IPS DF 6.9 (cell line): ENCODE data around the gene RIPOR2.

Source experiments
- DNase-seq: peaks from one replicate; pipeline ENCODE4 v3.0.0-alpha.2; 2013; ENCODE audit warnings: low read depth, low spot score
- H3K27ac ChIP-seq: one replicate; pipeline ENCODE4 v1.5.1; 2013; ENCODE audit warnings: low read length, control low read depth
- H3K27me3 ChIP-seq: 2 replicates; pipeline ENCODE4 v1.6.1; 2013; ENCODE audit warnings: mild to moderate bottlenecking, low read length; ENCODE audit not compliant: control insufficient read depth, insufficient read depth
- H3K36me3 ChIP-seq: 2 replicates; pipeline ENCODE4 v1.6.1; 2013; ENCODE audit warnings: low read length; ENCODE audit not compliant: control insufficient read depth, insufficient read depth
- H3K4me1 ChIP-seq: 2 replicates; pipeline ENCODE4 v1.6.1; 2013; ENCODE audit warnings: low read length; ENCODE audit not compliant: control insufficient read depth, insufficient read depth
- H3K4me3 ChIP-seq: 2 replicates; pipeline ENCODE4 v1.5.1; 2013; ENCODE audit warnings: mild to moderate bottlenecking, low read length
- H3K9me3 ChIP-seq: 2 replicates; pipeline ENCODE4 v1.6.1; 2013; ENCODE audit warnings: low read length, inconsistent platforms; ENCODE audit not compliant: control insufficient read depth, insufficient read depth
- WGBS: extraction: QIAGEN DNeasy Blood & Tissue Kit; methylation state at CpG from one replicate; pipeline ENCODE4 v1.1.7; 2013; ENCODE audit warnings: mixed read lengths, missing lambda C conversion rate; ENCODE audit not compliant: insufficient read length, insufficient coverage; 5-methylcytosine and 5-hydroxymethylcytosine counted together

RIPOR2 gene

DNA sequence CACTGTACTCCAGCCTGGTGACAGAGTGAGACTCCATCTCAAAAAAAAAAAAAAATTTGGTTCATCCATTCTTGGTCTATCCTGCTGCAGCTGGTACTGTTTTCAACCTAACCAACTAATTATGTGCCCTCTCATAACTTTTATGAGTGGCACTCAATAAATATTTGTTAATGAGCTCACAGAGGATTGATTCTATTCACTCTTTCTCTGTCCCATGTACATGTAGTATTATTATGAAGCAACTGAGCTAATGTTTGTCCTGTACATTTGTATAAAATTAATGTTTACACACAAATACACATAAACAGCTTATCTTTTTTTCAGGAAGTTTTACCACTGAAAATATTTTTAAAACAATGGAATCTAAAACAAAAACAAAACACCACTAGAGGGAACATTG is 10.1 kb downstream of the RIPOR2 start:
- H3K27ac ChIP-seq, result no peak overlapping the region
- H3K4me1 ChIP-seq, result peaks cover 5% of the 10 kb centered on the region; the same call in 1 of the 2 replicates
- no peaks in the 10 kb centered on the region for H3K36me3 ChIP-seq
- no peak for DNase-seq
- no peak overlapping the region for H3K4me3 ChIP-seq
- no peaks in the 10 kb centered on the region for H3K9me3 ChIP-seq
- no peaks in the 10 kb centered on the region for H3K27me3 ChIP-seq

DNA sequence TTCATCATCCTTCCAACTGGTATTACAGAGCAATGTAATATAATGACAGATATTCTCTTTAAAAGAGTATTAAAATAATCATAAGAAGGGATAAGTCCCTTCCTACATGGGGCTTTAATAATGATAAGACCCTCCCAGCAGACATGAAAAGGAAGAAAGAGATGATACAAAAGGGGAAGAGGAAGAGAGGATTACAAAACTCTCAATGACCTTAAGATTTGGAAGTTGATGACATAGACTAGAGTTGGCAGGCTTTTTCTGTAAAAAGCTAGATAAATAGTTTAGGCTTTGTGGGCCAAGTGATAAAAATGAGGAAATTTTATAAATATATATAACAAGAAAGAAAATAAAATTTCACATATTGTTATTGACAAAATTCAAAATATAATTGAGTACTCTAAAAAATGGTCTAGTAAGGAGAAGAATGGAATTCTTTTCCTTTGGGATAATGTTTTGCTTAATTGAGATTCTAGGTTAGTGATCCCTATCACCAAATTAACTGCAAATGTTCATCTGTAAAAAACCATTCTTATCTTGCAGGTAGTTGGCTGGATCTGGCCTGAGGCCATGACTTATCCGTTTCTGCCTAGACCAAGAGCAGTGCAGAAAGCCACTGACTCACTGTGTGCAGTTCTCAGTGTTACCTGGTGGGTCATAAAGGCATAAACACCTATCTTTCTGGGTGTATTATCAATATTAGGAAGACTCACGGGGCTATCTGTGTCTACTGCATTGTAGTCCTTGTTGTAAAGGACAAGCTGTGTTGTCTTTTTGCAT is 11.0 kb downstream of the RIPOR2 start:
- H3K4me1 ChIP-seq, result peaks cover 4% of the 10 kb centered on the region; the same call in 1 of the 2 replicates
- H3K27ac ChIP-seq, result no peak overlapping the region
- no peaks in the 10 kb centered on the region for H3K27me3 ChIP-seq
- DNase-seq, result no peak
- no peaks in the 10 kb centered on the region for H3K36me3 ChIP-seq
- WGBS, result no CpG with 5 or more reads among the region's 2 CpGs
- H3K4me3 ChIP-seq, result no peak overlapping the region
- no peaks in the 10 kb centered on the region for H3K9me3 ChIP-seq

DNA sequence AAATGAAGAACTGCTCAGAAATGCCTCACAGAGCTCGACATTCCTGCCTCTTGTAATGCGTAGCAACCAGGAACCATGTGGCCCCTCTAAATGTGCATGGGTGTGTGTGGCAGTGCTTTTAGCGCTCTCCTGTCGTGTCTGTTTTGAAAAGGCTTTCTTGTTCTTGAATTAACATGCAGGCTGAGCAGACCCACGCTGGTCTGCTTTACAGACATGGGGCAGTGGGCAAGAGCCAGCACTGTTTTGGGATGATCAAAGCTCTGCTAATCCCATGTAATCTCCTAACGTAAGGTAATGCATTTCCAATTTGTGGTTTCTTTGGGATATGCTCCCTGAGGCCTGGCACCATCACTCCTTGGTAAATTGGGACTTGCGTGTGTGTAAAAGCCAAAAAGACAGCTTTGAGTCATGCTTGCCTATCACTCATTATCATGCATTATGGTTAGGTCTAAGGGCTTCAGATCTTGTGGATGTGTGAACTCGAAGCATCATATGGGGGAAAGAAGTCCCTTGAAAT is 11.8 kb downstream of the RIPOR2 start:
- no peak overlapping the region for H3K27ac ChIP-seq
- WGBS, result no CpG with 5 or more reads among the region's 8 CpGs
- no peaks in the 10 kb centered on the region for H3K27me3 ChIP-seq
- H3K4me1 ChIP-seq, result peaks cover 8% of the 10 kb centered on the region; the same call in 1 of the 2 replicates
- H3K9me3 ChIP-seq, result no peaks in the 10 kb centered on the region
- H3K36me3 ChIP-seq, result no peaks in the 10 kb centered on the region
- no peak overlapping the region for H3K4me3 ChIP-seq
- no peak for DNase-seq

DNA sequence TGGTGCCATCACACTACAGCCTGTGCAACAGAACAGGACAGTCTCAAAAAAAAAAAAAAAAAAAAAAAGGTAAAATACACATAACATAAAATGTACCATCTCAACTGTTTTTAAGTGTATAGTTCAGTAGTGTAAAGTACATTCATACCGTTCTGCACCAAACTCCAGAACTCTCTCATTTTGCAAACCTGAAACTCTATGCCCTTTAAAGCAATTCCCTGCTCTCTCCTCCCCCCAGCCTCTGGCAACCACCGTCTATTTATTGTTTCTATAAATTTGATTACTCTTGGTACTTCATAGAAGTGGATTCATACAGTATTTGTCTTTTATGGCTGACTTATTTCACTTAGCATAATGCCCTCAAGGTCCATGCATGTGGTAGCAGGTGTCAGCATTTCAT is 12.9 kb downstream of the RIPOR2 start:
- Histone ChIP-seq H3K27me3 (no peaks in the 10 kb centered on the region), H3K36me3 (no peaks in the 10 kb centered on the region), H3K9me3 (no peaks in the 10 kb centered on the region), H3K27ac (no peak overlapping the region), H3K4me1 (peaks cover 13% of the 10 kb centered on the region; the same call in 1 of the 2 replicates), H3K4me3 (no peak overlapping the region)
- no CpG with 5 or more reads among the region's 2 CpGs for WGBS
- no peak for DNase-seq

DNA sequence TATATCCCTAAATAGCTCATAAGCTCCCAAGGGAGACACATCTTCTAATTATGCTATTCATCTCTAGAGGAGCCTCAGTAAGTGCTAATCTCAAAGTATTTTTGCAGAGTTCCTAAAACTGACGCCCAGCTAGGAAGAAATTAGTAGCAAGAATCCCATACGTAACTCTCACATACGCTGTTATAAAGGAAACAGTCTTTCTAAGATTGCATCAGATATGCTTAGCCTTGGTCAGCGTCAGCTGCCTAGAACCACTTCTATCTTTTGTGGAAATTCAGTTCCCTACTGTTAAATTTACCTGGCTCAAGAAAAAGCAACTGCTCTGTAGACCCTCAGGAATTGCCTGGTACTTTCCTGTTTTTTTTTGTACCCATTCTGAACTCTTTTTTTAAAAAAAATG is 13.6 kb downstream of the RIPOR2 start:
- DNase-seq, result no peak
- Histone ChIP-seq H3K4me3 (no peak overlapping the region), H3K4me1 (peaks cover 14% of the 10 kb centered on the region; the same call in 1 of the 2 replicates), H3K27ac (no peak overlapping the region), H3K27me3 (no peaks in the 10 kb centered on the region), H3K9me3 (no peaks in the 10 kb centered on the region), H3K36me3 (no peaks in the 10 kb centered on the region)
- no CpG with 5 or more reads among the region's 4 CpGs for WGBS

DNA sequence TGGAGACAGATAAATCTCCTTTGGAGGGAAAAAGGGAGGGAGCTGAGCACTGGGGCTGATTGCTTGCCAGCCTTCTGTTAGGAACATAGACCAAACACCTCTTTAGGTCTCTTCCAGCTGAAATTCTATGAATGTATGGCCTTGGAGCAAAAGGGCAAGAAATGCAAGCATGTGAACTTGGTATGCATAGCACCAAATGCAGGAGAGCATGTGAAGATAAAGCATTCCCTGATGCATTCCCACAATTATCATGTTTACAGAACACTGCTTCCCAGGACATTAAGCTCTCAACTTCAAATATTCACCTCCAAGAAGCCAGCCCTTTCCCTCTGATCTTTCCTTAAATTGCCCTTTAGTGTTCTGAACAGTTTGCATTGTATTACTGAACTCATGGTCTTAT is 15.6 kb downstream of the RIPOR2 start:
- Histone ChIP-seq H3K4me3 (no peak overlapping the region), H3K4me1 (peaks cover 14% of the 10 kb centered on the region; the same call in 1 of the 2 replicates), H3K27ac (no peak overlapping the region), H3K36me3 (no peaks in the 10 kb centered on the region), H3K9me3 (no peaks in the 10 kb centered on the region), H3K27me3 (no peaks in the 10 kb centered on the region)
- DNase-seq, result no peak

DNA sequence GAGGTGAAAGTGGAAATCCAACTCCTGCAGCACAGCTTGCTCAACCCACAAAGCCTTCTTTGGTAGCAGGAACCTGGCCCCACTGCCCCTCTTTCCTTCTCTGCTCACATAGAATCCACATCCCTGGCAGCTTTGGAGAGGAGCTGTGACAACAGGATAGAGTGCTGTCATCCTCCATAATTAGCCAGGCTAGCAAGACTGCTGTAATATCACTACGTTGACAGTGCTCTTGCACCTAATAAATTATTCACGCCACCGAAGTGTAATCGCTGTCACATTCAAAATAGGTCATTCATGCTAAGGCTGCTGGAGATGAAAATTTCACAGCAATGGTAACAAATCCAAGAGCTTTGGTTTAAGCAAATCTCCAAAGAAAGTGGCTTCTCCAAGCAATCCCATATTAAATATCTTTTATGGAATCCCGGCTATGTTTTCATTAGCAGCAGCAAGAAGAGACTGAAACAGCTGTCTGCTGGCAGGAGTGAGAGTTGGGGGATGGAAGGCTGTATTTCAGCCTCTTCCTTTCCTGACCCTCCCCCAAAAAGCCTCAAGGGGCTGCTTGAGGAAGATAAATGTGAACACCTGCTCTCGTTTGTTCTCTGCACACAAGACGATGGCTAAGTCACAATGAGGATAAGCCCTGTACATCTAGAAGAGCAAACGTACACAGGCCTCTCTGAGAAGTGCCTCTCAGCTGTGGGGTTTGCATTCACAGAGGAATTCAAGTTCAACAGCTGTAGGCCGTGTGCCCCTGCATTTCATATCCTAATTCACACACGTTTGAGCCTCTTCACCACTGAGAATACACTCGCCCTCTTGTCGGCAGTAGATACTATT is 16.5 kb downstream of the RIPOR2 start:
- H3K27ac ChIP-seq, result no peak overlapping the region
- no CpG with 5 or more reads among the region's 12 CpGs for WGBS
- no peaks in the 10 kb centered on the region for H3K9me3 ChIP-seq
- H3K4me3 ChIP-seq, result no peak overlapping the region
- H3K27me3 ChIP-seq, result no peaks in the 10 kb centered on the region
- H3K36me3 ChIP-seq, result no peaks in the 10 kb centered on the region
- no peak for DNase-seq
- peaks cover 14% of the 10 kb centered on the region; the same call in 1 of the 2 replicates for H3K4me1 ChIP-seq

DNA sequence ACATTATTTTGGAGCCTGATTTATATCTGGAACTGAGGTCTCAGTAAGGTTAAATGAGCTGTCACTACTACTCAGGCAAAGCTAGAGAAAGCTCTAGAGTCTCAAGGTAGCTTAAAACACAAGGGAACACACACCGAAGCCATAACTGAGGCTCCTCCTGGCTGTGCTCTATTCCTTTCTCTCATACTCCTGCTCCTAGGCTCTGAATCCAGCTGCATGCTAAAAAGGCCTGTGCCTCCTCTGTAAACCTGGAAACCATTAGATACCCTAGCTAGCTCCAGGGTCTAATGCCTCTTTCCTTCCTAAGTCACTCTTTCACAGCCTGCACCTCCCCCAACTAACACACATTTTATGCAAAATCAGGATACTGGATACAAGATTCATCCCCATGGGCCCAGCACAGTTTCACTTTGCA is 17.1 kb downstream of the RIPOR2 start:
- no CpG with 5 or more reads among the region's 1 CpG for WGBS
- H3K4me1 ChIP-seq, result peaks cover 12% of the 10 kb centered on the region; the same call in 1 of the 2 replicates
- H3K9me3 ChIP-seq, result no peaks in the 10 kb centered on the region
- DNase-seq, result no peak
- H3K36me3 ChIP-seq, result no peaks in the 10 kb centered on the region
- H3K4me3 ChIP-seq, result no peak overlapping the region
- no peak overlapping the region for H3K27ac ChIP-seq
- H3K27me3 ChIP-seq, result no peaks in the 10 kb centered on the region

DNA sequence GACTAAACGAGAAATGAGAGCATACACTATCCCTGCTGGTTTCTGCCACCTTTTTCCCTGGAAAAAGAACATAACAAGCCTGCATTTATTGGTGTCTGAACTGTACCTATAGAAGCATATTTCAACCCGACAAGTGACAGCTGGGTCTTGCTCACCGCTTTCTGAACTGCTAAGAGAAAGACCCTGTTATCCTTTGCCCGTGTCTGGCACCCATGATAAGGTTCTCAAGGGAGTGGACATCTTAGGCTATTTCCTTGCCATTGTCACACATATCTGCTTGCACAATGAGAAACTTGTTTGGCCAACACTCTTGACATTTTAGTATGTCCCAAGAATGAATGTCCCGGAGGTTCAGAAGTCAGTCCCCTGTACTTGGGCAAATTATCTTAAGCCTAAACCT is 19.3 kb downstream of the RIPOR2 start:
- WGBS, result no CpG with 5 or more reads among the region's 5 CpGs
- Histone ChIP-seq H3K36me3 (no peaks in the 10 kb centered on the region), H3K27ac (no peak overlapping the region), H3K27me3 (no peaks in the 10 kb centered on the region), H3K9me3 (no peaks in the 10 kb centered on the region), H3K4me1 (peaks cover 10% of the 10 kb centered on the region; the same call in 1 of the 2 replicates), H3K4me3 (no peak overlapping the region)
- no peak for DNase-seq

DNA sequence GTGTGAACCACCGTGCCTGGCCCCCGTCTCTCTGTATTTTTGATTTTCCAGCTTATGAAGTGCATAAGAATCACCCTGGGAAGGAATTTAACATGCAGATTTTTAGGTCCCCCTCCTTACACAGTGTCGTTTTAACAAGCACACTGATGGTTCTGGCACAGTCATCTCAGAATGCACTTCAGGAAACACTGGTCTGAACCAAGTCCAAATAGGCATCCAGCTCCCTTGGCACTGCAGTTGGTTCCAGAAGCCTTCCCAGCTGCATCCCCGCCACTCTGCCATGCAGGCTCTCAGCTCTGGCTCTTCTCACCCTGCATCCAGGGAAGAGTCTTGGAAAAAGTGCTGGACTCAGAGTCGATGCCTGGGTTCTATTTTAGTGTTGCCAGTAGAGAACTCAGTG is 20.1 kb downstream of the RIPOR2 start:
- Histone ChIP-seq H3K27me3 (peaks cover under 1% of the 10 kb centered on the region; the same call in 1 of the 2 replicates), H3K4me1 (peaks cover 10% of the 10 kb centered on the region; the same call in 1 of the 2 replicates), H3K9me3 (no peaks in the 10 kb centered on the region), H3K36me3 (no peaks in the 10 kb centered on the region), H3K27ac (no peak overlapping the region), H3K4me3 (no peak overlapping the region)
- WGBS, result no CpG with 5 or more reads among the region's 5 CpGs
- no peak for DNase-seq
